Measurements from ENCODE around the gene EVI5L.
"Not testable (repeated sequence)": the region's sequence is repeated elsewhere in the genome, so short reads cannot be mapped to it uniquely, and the experiment has no call there.

EVI5L gene

DNA sequence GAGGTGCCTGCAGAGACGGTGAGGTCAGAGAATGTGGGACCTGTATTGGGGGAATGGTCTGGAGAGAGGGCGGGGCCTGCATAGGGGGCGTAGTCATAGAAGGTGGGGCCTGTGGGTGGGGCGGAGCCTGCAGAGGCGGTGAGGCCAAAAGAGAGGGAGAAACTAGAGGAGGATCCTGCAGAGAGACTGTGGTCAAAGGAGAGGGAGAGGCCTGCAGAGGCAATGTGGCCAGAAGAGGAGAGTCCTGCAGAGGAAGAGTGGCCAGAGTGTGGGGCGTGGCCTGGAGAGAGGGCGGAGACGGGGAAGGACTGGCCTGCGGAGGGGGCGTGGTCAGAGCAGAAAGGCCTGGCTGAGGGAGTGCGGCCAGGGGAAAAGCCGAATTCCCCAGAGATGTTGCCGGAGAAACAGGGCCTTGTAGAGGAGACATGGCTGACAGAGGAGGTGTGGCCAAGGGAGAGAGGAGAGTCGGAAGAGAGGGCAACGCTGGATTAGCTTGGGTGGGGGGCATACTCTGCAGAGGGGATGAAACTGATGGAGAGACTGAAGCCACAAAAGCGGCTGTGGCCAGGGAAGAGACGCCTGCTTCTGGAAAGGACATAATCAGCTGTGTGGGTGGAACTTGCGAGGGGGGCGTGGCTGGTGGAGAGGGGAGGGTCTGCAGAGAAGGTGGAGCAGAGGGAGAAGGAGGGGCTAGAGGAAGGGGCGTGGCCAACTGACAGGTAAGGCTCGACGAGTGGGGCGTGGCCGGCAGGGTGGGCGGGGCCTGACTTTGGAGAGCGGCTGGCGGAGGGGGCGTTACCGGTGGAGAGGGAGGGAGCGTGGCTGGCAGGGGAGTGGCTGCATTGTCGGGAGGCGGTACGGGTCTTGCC is 41.7 kb downstream of the EVI5L start:
- peak in 50 of 58 donors; percentile 14 to 83 (median 52) for DNase-seq

DNA sequence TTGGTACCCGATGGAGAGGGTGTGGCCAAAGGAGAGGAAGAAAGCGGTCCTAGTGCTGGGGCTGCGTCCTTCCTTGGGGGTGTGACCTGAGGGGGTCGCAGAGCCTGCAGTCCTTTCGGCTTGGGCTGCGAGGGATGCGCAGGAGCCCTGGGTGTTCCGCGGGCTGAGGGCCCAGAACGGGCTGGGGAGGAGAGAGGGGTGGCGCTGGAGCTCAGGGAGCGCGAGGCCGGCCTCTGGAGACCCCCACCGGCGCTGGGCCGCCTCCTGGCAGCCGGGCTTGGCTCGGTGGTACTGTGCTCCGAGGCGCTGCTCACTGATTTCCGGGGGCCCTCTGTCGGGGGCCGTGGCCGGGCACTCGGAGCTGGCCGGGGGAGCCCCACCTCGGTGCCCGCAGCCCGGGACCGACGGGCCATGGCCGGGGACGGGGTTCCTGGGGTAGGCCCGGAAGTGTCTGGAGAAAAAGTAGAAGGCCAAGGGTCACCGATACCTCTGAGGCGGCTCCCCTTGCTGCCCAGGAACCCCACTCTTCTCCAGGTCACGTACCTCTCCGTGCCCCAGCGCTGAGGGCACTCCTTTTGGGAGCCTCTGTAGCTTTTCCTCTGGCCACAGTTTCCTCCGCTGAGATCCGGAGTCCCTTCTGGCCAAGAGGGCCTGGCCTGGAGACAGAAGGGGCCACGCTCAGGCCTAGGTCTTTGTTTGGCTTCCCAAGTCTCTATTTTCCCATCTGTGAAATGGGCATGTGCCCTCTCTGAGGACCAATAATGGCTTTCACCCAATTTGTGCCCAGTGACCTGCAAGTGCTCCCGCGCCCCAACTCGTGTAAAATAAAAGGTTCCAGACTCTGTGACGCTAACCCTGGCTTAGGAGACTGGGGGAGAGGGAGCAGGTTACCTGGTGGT is 42.5 kb downstream of the EVI5L start:
- DNase-seq: no peak

DNA sequence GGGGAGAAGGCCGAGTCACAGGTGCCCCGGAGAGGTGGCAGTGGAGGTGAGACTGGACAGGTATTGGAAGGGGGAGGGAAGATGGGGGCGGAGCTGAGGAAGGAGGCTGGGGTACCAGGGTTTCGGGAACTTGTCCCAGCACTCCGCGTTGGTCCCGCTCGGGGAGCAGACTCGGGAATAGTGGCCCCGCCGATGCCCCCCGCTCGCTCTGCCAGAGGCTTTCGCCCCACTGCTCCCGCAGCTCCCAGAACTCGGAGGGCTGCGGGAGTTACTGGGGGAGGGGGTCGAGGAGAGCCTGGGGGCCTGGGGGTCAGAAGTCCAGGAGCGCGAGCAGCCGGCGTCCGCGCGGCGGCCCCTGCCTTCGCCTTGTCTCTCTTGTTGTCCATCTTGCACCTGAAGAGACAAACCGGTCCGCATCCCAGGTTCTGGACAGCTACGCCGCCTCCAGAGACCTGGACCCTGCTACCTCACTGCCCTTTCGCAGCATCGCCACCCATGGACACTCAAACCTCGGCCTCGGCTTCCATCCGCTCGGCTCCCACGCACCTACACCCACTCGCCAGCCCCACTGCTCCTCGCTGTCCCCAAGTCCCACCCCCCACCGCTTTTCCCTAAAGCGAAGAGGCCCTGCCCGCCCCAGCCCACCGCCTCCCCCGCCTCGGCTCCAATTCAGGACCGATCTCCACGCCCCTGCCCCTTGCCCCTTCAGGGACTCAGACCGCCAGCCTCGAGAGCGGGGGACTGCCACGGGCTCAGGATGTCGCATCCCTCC is 43.5 kb downstream of the EVI5L start:
- DNase-seq: peak in 5 of 58 donors; percentile 13 to 55 (median 31)

DNA sequence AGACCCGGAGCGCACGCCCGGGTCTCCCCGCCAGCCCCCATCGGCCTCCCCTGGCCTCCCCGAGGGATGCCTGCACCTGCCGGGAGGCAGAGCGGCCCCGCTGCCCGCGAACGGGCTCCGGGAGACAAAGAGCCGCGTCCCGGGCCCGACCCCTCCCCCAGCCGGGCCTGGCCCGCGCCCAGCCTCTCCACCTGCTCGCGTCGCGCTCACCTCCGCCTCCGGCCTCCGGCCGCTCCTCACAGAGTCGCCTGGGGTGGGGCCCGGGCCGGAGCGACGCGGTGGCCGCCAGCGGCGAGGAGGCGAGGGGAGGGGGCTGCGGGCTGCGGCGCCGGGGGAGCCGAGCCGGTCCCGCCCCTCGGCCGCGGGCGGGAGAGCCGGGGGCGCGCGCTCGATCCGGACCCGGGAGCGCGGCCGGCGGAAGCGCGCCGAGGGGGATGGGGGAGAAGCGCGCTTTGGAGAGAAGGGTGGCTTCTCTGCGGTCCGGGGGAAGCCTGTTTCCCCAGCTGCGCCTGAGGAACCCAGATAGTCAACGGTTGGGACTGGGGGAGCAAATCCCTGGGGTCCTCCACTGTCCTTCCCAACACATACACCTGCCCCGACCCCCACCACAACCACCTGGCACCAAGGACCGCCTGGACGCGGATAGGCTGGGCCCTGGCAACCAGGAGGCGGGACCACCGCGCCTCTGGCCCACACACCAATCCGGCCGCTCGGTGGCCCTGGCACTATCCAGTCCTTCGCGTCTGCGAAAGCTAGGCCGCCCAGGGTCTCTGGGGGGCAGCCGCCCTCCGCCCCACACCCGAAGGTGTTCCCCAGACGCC is 44.3 kb downstream of the EVI5L start, which contains the start of gene PRR36:
Gene PRR36, minus strand, starts transcription at position 315 of the 821 bp plus-strand sequence. CDS start 701 bp downstream, outside the sequence.
- peak in 51 of 58 donors; percentile 16 to 83 (median 58) for DNase-seq

DNA sequence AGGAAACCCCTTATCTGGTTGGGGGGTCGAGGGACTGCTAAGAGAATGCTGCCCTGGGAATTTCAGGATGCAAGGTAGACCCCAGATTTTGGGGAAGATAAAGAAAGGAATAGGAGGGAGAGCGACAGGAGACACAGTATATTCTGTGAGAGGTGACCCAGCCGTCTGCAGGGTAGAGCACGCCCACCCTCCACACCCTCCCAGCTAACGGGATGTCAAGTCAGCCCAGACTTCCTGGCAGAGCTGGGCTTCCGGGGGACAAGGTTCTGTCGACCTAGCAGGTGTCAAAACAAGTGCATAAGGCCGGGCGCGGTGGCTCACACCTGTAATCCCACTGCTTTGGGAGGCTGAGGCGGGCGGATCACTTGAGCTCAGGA is 44.9 kb downstream of the EVI5L start:
- no peak for DNase-seq

DNA sequence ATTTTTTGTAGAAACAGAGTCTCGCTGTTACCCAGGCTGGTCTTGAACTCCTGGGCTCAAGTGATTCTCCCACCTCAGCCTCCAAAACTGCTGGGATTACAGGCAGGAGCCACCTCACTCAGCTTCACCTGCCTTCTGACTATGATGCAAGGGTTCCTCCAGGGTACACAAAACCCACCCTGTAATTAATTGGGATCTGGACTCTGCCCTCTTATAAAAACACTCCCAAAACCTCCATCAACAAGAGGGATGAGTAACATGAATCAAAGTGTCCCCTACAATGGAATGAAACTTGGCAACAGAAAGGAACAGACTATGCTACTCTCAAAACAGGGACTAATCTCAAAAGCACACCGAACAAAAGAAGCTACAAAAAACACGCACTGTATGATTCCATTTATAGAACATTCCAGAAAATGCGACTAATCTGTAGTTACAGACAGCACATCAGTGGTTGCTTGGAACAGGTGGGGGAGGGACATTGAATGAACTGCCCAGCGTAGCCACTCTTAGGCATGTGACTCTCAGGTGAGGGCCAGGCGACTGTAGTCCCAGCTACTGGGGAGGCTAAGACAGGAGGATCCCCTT is 47.3 kb downstream of the EVI5L start:
- DNase-seq: no peak

DNA sequence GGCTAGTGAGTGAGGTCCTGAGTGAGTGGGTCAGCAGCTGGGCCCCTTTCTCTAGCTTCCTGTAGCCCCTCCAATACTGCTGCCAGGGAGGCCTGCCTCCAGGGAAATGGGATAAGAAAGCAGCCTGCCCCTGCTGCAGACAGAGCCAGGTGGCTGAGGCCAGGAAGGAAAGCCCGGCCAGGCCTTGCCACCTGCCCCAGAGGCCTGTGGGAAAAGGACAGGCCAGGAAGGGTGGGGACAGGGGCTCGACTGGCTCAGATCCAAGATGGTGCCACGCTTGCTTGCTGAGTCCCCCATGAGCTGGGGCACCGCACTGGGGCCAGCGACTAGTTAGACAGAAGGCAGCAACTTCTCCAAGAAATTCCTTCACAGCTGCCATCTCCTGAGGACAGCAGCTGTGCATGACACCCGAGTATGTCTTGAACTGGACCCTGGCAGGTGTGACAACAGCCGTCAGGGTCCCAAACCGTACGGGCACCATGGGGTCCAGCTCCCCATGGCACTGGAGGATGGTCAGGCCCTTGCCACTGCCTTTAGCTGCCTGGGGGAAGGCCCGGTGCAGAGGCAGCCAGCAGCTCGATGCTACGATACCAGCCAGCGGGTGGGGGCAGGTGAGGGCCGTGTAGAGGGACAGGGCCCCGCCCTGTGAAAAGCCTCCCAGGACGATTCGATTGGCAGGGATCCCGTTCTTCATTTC is 49.2 kb downstream of the EVI5L start:
- no peak for DNase-seq

DNA sequence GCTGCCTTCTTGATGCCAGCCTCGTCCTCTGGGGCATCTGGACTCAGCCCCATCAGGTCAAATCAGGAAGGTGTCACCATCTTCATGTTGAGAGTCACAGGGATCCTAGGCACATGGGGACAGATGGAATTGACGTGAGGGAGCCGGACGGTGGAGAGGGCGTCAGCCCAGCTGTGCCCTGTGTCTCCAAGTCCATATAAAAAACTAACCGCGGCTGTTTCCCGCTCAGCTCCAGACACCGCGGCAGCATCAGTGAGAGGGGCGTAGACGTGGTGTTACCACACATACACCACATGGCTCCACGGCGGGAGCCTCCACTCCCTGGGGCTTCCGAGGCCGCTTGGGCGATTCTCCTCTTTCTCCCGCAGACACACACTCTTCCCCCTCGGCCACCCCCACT is 49.8 kb downstream of the EVI5L start:
- no peak for DNase-seq

DNA sequence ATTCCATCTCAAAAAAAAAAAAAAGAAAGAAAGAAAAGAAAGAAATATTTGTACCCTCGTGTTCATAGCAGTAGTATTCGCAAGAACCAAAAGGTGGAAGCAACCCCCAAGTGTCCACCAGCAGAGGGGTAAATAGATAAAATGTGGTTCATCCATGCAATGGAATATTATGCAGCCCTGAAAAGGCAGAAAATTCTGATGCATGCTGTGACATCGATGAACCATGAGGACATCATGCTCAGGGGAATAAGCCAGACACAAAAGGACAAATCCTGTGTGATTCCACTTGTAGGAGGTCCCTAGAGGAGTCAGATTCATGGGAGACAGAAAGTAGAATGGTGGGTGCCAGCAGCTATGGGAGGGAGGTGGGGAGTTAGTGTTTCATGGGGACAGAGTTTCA is 51.9 kb downstream of the EVI5L start:
- no peak for DNase-seq

DNA sequence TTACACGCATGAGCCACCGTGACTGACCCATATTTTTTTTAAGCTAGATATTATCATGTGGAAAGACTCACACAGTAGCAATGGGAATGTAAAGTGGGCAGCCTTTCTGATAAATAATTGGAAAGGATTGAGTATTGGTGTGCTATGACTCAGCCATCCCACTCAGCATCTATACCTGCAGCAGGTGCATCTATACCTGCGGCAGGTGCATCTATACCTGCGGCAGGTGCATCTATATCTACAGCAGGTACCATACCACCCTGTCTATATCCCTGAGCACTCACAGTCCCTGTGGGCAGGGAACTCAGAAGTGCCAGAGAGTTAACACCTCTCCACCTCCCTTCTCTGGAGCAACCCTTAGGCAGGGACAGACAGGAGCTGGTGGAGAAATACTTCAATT is 53.1 kb downstream of the EVI5L start:
- no peak for DNase-seq

DNA sequence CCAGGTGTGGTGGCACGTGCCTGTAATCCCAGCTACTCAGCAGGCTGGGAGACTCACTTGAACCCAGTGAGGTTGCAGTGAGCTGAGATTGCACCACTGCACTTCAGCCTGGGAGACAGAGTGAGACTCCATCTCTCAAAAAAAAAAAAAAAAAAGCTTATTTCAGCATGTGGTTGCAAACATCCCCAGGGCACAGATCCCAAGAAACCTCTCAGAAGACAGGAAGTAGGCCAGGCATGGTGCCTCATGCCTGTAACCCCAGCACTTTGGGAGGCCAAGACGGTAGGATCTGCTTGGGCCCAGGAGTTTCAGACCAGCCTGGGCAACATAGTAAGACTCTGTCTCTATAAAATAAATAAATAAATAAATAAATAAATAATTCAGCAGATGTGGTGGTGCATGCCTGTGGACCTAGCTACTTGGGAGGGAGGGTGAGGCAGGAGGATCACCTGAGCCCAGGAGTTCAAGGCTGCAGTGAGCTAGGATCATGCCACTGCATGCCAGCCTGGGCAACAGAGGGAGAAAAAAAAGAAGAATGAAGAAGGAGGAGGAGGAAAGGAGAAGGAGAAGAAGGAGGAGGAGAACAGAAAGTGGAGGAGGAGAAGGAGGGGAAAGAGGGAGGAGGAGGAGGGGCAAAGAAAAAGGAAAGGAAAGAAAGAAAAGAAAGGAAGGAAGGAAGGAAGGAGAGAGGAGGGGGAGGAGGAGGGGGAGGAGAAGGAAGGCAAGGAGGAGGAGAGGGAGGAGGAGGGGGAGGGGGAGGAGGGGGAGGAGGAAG is 54.0 kb downstream of the EVI5L start:
- DNase-seq: no peak

DNA sequence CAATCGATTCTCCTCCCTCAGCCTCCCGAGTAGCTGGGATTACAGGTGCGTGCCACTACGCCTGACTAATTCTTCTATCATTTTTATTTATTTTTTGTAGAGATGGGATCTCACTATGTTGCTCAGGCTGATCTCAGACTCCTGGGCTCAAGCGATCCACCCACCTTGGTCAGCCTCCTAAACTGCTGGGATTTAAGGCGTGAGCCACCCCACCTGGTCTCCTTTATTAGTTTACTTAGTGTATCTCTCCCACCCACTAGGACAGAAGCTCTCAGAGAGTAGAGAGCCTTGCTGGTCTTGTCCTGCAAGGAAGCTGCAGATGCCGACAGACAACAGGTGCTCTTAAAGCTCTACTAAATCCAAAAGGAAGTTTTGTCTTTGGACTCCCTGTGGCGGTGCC is 55.8 kb downstream of the EVI5L start:
- no peak for DNase-seq

DNA sequence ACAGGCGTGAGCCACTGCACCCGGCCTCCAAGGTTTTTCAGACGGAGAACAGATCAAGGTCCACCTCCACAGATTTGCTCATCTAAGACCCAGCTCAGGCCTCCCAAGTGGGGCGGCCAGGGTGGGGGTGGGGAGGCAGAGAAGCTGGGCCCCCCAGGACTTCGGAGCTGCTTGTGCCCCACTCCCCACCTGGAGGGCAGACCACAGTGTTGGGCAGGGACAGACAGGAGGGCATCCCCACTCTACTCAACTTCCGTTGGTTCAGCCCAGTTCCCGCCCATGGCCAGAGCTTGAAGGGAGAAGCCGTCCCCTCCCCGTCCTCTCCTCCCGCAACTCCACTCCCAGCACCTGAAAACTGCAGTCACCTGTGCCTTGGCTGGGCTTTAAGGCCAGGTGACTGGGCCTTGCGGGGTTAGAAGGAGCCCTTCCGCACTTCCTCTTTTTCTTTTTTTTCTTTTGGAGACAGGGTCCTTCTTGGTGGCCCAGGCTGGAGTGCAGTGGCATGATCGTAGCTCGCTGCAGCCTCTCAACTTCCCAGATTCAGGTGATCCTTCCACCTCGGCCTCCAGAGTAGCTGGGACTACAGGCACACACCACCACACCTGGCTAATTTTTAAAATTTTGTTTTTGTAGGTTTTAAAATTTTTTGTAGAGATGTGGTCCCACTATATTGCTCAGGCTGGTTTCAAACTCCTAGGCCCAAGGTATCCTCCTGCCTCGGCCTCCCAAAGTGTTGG is 57.6 kb downstream of the EVI5L start:
- DNase-seq: no peak

DNA sequence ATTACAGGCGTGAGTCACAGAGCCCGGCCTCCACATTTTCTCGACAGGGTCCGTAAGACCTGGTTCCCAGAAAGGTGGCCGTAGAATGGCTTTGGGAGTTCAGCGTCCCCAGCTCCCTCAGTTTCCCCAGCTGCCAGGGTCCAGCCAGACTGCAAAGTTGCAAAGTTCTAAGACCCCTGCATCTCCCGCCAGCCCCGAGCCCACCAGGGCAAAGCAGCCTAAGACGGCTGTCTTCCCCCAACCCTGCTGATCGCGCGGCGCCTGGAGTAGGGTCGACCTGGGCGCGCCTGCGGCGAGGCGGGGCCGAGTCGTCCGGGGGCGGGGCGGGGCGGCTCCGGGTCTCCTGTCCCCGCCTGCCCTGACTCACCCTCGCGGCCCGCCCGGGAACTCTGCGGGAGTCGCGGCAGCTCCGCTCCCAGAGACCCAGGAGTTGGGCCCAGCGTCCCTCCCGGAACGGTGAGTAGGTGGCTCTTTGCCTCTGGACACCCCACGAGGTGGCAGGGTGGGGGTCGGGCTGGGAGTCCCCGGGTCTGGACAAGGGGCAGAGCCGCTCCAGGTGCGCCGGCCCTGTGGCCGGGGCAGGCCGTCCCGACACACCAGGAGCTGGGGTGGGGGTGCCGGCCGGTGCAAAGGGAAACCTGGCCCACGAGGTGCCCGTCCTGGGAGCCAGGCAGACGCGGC is 58.3 kb downstream of the EVI5L start, which contains the start of gene LRRC8E:
Gene LRRC8E, plus strand, starts transcription at position 366 of the 681 bp plus-strand sequence. CDS start 7,094 bp downstream, outside the sequence.
- DNase-seq: no peak

DNA sequence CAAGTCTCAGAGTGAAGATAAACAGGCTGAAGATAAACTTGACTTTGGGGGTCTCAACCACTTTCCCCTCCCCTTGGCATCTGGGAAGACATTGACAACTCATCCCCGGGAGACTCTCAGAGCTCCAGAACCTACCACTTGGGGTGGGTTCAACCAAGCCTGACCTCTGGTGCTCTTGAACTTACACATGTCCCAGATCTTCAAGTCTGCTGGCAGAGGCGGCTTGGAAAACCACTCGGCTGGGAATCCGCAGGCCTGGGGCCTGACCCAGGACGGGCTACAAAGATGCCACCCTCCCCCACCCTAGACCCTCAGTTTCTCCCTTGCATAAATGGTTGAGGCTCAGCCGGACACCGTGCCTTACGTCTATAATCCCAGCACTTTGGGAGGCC is 58.8 kb downstream of the EVI5L start:
- DNase-seq: no peak

DNA sequence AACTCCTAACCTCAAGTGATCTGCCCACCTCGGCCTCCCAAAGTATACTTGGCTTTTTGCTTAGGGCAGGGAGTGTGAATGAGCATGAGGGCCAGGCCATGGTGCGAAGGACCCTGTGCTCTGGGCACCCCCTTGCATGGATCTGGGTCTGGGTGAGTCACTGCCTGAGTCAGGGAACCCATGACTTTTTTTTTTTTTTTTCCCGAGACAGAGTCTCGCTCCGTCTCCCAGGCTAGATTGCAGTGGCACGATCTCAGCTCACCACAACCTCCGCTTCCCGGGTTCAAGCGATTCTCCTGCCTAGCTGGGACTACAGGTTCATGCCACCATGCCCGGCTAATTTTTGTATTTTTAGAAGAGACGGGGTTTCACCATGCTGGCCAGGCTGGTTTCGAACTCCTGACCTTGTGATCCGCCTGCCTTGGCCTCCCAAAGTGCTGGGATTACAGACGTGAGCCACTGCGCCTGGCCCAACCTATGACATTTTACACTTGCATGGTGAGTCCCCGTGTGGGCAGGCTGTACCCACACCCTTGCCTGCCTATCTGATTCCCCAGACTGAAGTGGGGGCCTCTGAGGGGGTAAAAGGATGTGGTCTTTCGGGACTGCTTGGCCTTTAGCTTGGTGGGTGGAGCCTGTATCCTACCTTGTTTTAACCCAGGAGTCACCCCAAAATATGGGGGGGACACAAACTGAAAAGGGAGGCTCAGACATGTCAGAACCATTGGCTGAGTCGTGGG is 63.5 kb downstream of the EVI5L start:
- DNase-seq: not testable (repeated sequence)
